GM12878 (cell line): ENCODE measurements around the gene TMCO6. TPM values are rescaled to one million over a fixed set of nuclear protein-coding genes. Genes with fewer than 3 reads are reported as not detected.

Experiments used
- ATF3 ChIP-seq: IDR thresholded peaks from 2 replicates; pipeline ENCODE4 v1.6.1; 2011; ENCODE audit warnings: low read depth, mild to moderate bottlenecking, low read length, moderate library complexity, borderline replicate concordance; ENCODE audit errors: extremely low read depth
- BCL11A ChIP-seq: IDR thresholded peaks from 2 replicates; pipeline ENCODE4 v1.6.1; 2011; ENCODE audit warnings: low read depth, low read length
- BMI1 ChIP-seq: fragments of 450-650 bp; IDR thresholded peaks from 2 replicates; pipeline ENCODE4 v1.6.1; 2016; ENCODE audit warnings: mild to moderate bottlenecking, moderate library complexity, borderline replicate concordance
- EGR1 ChIP-seq, 2 experiments: IDR thresholded peaks; 1 replicate in 1 of 2; 2 replicates in 1 of 2; pipeline ENCODE4 v1.6.1; 2011 to 2012; ENCODE audit warnings: low read depth in 2 of 2, low read length in 2 of 2, borderline replicate concordance in 1 of 2, mild to moderate bottlenecking in 1 of 2, moderate library complexity in 1 of 2
- EZH2 ChIP-seq: IDR thresholded peaks from 2 replicates; pipeline ENCODE4 v1.6.1; 2012; ENCODE audit warnings: low read depth, mild to moderate bottlenecking, control low read depth, inconsistent platforms, low read length, borderline replicate concordance; ENCODE audit not compliant: control insufficient read depth
- FOXK2 ChIP-seq: fragments of 450-650 bp; IDR thresholded peaks from 2 replicates; pipeline ENCODE4 v1.6.1; 2017; ENCODE audit warnings: mild to moderate bottlenecking, moderate library complexity
- FOXM1 ChIP-seq: IDR thresholded peaks from 2 replicates; pipeline ENCODE4 v1.6.1; 2012; ENCODE audit warnings: low read depth, mild to moderate bottlenecking, inconsistent platforms, low read length, moderate library complexity
- GABPA ChIP-seq: IDR thresholded peaks from 2 replicates; pipeline ENCODE4 v1.6.1; 2014; ENCODE audit warnings: antibody characterized with exemption, low read depth, mild to moderate bottlenecking, inconsistent platforms
- MAX ChIP-seq: IDR thresholded peaks from 2 replicates; pipeline ENCODE4 v1.6.1; 2012; ENCODE audit warnings: low read depth, low read length, improper control_type of control experiment
- MTA2 ChIP-seq: fragments of 450-650 bp; IDR thresholded peaks from 2 replicates; pipeline ENCODE4 v1.6.1; 2016; ENCODE audit warnings: low read depth, mild to moderate bottlenecking, moderate library complexity
- NFYA ChIP-seq: IDR thresholded peaks from 2 replicates; pipeline ENCODE4 v1.6.1; 2011; ENCODE audit warnings: low read depth, mild to moderate bottlenecking, low read length, improper control_type of control experiment, borderline replicate concordance
- NR2F1 ChIP-seq: fragments of 450-650 bp; conservative IDR thresholded peaks from 2 replicates; pipeline ENCODE4 v1.6.1; 2017; ENCODE audit warnings: mild to moderate bottlenecking
- SIN3A ChIP-seq: IDR thresholded peaks from 2 replicates; pipeline ENCODE4 v1.6.1; 2012; ENCODE audit warnings: low read depth, low read length, improper control_type of control experiment
- SKIL ChIP-seq: fragments of 450-650 bp; IDR thresholded peaks from 2 replicates; pipeline ENCODE4 v1.6.1; 2017; ENCODE audit warnings: mild to moderate bottlenecking, low read depth, inconsistent platforms; ENCODE audit not compliant: poor library complexity, severe bottlenecking
- TBL1XR1 ChIP-seq: IDR thresholded peaks from 2 replicates; pipeline ENCODE4 v1.6.1; 2012; ENCODE audit warnings: low read depth, low read length, improper control_type of control experiment
- USF1 ChIP-seq: IDR thresholded peaks from 2 replicates; pipeline ENCODE4 v1.6.1; 2011; ENCODE audit warnings: borderline replicate concordance, low read depth, mild to moderate bottlenecking, moderate library complexity, mixed read lengths, low read length; ENCODE audit not compliant: insufficient read depth; ENCODE audit errors: extremely low read length
- YY1 ChIP-seq: IDR thresholded peaks from 2 replicates; pipeline ENCODE4 v1.6.1; 2011; ENCODE audit warnings: low read depth, mild to moderate bottlenecking, low read length
- ZNF592 ChIP-seq: fragments of 450-650 bp; IDR thresholded peaks from 2 replicates; pipeline ENCODE4 v1.6.1; 2017; ENCODE audit warnings: mild to moderate bottlenecking, moderate library complexity
- polyA plus RNA-seq, 11 experiments: library from polyadenylated mRNA; depleted of rRNA in 4 of 11; unstranded in 6 of 11; stranded (reverse) in 5 of 11; fragments of >200 nt; fragmentation: Nextera tagmentation in 4 of 11; fragmentation: Illumina TruSeq in 1 of 11; extraction: Ambion mirVana in 4 of 11; extraction: Trizol in 1 of 11; gene quantifications; 1 replicate in 1 of 11; 2 replicates in 10 of 11; pipeline versions ENCODE4 v1.2.1 to v1.2.3, GENCODE V29; 2011 to 2016; ENCODE audit warnings: inconsistent platforms in 2 of 11, missing spikeins in 2 of 11, low read depth in 1 of 11
- total RNA-seq, 4 experiments: library from RNA; depleted of rRNA in 3 of 4; stranded (reverse); fragments of >200 nt in 3 of 4; fragmentation: Illumina TruSeq in 1 of 4; extraction: Trizol in 1 of 4; gene quantifications; 2 replicates each; pipeline versions ENCODE4 v1.2.1 to v1.2.3, GENCODE V29; 2013 to 2021

Gene TMCO6
- total and polyA plus RNA-seq, 10 of the 15 experiments (the other 5 are each of a cell fraction or from before 2014, with no cell fraction given): 4.1 to 21.6 (median 11.7) TPM

GRCh38 chr5:140690941-140691924 lies 52.0 kb downstream of the TMCO6 start, which contains the start of the genes HARS1 and HARS2 (continued):
- TF ChIP-seq YY1 (peak; percentile 80), EZH2 (no peak), GABPA (peak; percentile 97), SKIL (no peak), FOXM1 (no peak), BCL11A (no peak), TBL1XR1 (peak; percentile 31; the same call in 1 of the 2 replicates), EGR1 (IDR thresholded peaks at IDR 0.05; ENCODE audit: borderline replicate concordance in 1 of 2, low read depth in 2 of 2, low read length in 2 of 2) (peak in 1 of 2 experiments; percentile 54; a peak in 1 of 3 replicates), MTA2 (peak; percentile 35; the same call in 1 of the 2 replicates), ZNF592 (no peak), ATF3 (no peak), USF1 (no peak), SIN3A (peak; percentile 30; the same call in 1 of the 2 replicates), NFYA (no peak), NR2F1 (no peak), BMI1 (no peak), FOXK2 (peak; percentile 20; the same call in 1 of the 2 replicates), MAX (peak; percentile 11; the same call in 1 of the 2 replicates)
